Neural progenitor cell (in vitro differentiated cells): ENCODE measurements around the gene FITM2. TPM values are rescaled to one million over a fixed set of nuclear protein-coding genes. Genes with fewer than 3 reads are reported as not detected.
"Not testable (repeated sequence)": the region's sequence is repeated elsewhere in the genome, so short reads cannot be mapped to it uniquely, and the experiment has no call there.

ENCODE experiments used
- DNase-seq: peaks from one replicate; pipeline ENCODE4 v3.0.0-alpha.2; 2016; ENCODE audit warnings: low spot score
- H2AFZ ChIP-seq: fragments of 200-600 bp; sonication (generic); replicated peaks from 2 replicates; pipeline ENCODE4 v1.6.1; 2016; ENCODE audit warnings: antibody characterized with exemption
- H3F3A ChIP-seq: fragments of 200-600 bp; sonication (generic); 2 replicates; pipeline ENCODE4 v1.6.1; 2016; ENCODE audit warnings: antibody characterized with exemption, low read depth
- H3K27ac ChIP-seq: fragments of 200-600 bp; sonication (generic); 2 replicates; pipeline ENCODE4 v1.5.1; 2016; ENCODE audit warnings: mild to moderate bottlenecking
- H3K27me3 ChIP-seq: fragments of 200-600 bp; sonication (generic); 2 replicates; pipeline ENCODE4 v1.6.1; 2016; ENCODE audit warnings: mild to moderate bottlenecking, moderate library complexity
- H3K36me3 ChIP-seq: fragments of 200-600 bp; sonication (generic); 2 replicates; pipeline ENCODE4 v1.5.1; 2016
- H3K4me1 ChIP-seq: fragments of 200-600 bp; sonication (generic); 2 replicates; pipeline ENCODE4 v1.6.1; 2016; ENCODE audit warnings: mixed run types
- H3K4me2 ChIP-seq: fragments of 200-600 bp; sonication (generic); 2 replicates; pipeline ENCODE4 v1.6.1; 2016
- H3K4me3 ChIP-seq: fragments of 200-600 bp; sonication (generic); 2 replicates; pipeline ENCODE4 v1.5.1; 2016
- H3K79me2 ChIP-seq: fragments of 200-600 bp; sonication (generic); 2 replicates; pipeline ENCODE4 v1.6.1; 2016; ENCODE audit warnings: low read depth
- H3K9ac ChIP-seq: fragments of 200-600 bp; sonication (generic); 2 replicates; pipeline ENCODE4 v1.6.1; 2016
- H3K9me3 ChIP-seq: fragments of 200-600 bp; sonication (generic); 2 replicates; pipeline ENCODE4 v1.5.1; 2016; ENCODE audit warnings: low read depth
- H4K20me1 ChIP-seq: fragments of 200-600 bp; sonication (generic); 2 replicates; pipeline ENCODE4 v1.6.1; 2016; ENCODE audit warnings: low read depth
- H3K27ac Mint-ChIP-seq: 3 replicates; pipeline ENCODE4 v1.8.0; 2021; ENCODE audit warnings: mixed read lengths
- H3K27me3 Mint-ChIP-seq: 2 replicates; pipeline ENCODE4 v1.8.0; 2022; ENCODE audit warnings: low read depth, mild to moderate bottlenecking, inconsistent platforms, moderate library complexity, mixed read lengths; ENCODE audit not compliant: insufficient read depth
- H3K36me3 Mint-ChIP-seq: 3 replicates; pipeline ENCODE4 v1.8.0; 2021; ENCODE audit warnings: mixed read lengths
- H3K4me1 Mint-ChIP-seq: 3 replicates; pipeline ENCODE4 v1.8.0; 2021; ENCODE audit warnings: mixed read lengths
- H3K4me3 Mint-ChIP-seq: 3 replicates; pipeline ENCODE4 v1.8.0; 2021; ENCODE audit warnings: mild to moderate bottlenecking, moderate library complexity, mixed read lengths
- H3K9me3 Mint-ChIP-seq: 3 replicates; pipeline ENCODE4 v1.8.0; 2020; ENCODE audit warnings: mixed read lengths
- EZH2 ChIP-seq: fragments of 200-600 bp; sonication (generic); IDR thresholded peaks from 2 replicates; pipeline ENCODE4 v1.6.1; 2017; ENCODE audit warnings: antibody characterized with exemption, mild to moderate bottlenecking, moderate library complexity
- EZH2phosphoT487 ChIP-seq: fragments of 200-600 bp; sonication (generic); IDR thresholded peaks from 2 replicates; pipeline ENCODE4 v1.6.1; 2017; ENCODE audit warnings: antibody characterized with exemption
- total RNA-seq: library from RNA; depleted of rRNA; stranded (reverse); fragments of >200 nt; gene quantifications from 2 replicates; pipeline ENCODE4 v1.2.3, GENCODE V29; 2015; ENCODE audit warnings: low replicate concordance
- TF ChIP-seq, protein P1 (sequence below): fragments of 200-600 bp; sonication (generic); IDR thresholded peaks from 2 replicates; pipeline ENCODE4 v1.5.1; 2017; ENCODE audit warnings: antibody characterized with exemption, mild to moderate bottlenecking

The FITM2 gene
- total RNA-seq, 1 donor from 2014 or later = 1.4 TPM

DNA sequence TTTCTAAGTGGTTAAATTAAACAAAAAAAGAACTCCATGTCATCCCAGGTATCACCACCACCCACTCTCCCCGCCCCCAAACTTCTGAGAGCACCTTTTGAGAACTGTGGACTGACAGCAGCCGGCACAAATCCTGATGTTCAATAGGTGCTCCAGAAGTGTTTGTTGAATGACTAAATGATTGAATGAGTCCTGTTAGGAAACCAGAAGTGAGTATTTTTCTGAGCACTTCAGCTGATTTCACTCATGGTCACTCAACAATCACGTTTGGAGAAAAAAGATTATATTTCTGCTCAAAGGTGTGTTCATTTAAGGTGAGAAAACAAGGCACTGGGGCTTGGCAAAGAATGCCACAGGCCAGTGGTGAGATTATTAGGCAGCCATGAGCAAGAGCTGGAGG, 38.3 kb upstream of the FITM2 start:
- Mint-ChIP-seq H3K27ac (no peak overlapping the region), H3K27me3 (peaks cover 7% of the 10 kb centered on the region)
- TF ChIP-seq EZH2 (no peak), EZH2phosphoT487 (no peak)
- TF ChIP-seq, protein P1, sequence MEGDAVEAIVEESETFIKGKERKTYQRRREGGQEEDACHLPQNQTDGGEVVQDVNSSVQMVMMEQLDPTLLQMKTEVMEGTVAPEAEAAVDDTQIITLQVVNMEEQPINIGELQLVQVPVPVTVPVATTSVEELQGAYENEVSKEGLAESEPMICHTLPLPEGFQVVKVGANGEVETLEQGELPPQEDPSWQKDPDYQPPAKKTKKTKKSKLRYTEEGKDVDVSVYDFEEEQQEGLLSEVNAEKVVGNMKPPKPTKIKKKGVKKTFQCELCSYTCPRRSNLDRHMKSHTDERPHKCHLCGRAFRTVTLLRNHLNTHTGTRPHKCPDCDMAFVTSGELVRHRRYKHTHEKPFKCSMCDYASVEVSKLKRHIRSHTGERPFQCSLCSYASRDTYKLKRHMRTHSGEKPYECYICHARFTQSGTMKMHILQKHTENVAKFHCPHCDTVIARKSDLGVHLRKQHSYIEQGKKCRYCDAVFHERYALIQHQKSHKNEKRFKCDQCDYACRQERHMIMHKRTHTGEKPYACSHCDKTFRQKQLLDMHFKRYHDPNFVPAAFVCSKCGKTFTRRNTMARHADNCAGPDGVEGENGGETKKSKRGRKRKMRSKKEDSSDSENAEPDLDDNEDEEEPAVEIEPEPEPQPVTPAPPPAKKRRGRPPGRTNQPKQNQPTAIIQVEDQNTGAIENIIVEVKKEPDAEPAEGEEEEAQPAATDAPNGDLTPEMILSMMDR = no peak

DNA sequence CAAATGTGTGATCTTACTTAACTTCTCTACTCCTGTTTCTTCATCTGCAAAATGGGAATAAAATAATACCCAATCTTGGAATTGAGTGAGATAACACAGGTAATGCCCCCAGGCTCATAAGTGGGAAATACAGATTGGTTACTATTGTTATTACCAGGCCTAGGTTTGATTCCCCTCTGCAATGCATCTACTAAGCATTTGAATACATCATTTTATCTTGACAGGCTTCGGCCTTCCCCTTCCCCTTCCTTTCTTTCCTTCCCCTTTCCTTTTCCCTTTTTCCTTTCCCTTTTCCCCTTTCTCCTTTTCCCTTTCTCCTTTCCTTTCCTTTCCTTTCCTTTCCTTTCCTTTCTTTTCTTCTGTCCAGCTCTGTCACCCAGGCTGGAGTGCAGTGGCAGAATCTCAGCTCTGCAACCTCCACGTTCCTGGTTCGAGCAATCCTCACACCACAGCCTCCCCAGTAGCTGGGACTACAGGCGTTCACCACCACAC, 37.2 kb upstream of the FITM2 start:
- H3K9ac ChIP-seq = no peak overlapping the region
- H3K36me3 ChIP-seq = no peaks in the 10 kb centered on the region
- no peak overlapping the region for H3K4me3 ChIP-seq
- peaks cover 7% of the 10 kb centered on the region for H3F3A ChIP-seq
- H2AFZ ChIP-seq = no peak overlapping the region
- Mint-ChIP-seq H3K4me1 (peaks cover 15% of the 10 kb centered on the region), H3K36me3 (no peaks in the 10 kb centered on the region), H3K4me3 (no peak overlapping the region), H3K27ac (no peak overlapping the region), H3K27me3 (peaks cover 8% of the 10 kb centered on the region), H3K9me3 (no peaks in the 10 kb centered on the region)
- no peaks in the 10 kb centered on the region for H4K20me1 ChIP-seq
- TF ChIP-seq EZH2phosphoT487 (no peak), EZH2 (no peak)
- TF ChIP-seq, protein P1 = no peak
- H3K4me1 ChIP-seq = peaks cover 9% of the 10 kb centered on the region
- H3K9me3 ChIP-seq = no peaks in the 10 kb centered on the region
- no peaks in the 10 kb centered on the region for H3K79me2 ChIP-seq
- DNase-seq = no peak
- H3K27ac ChIP-seq = no peak overlapping the region
- no peak overlapping the region for H3K4me2 ChIP-seq
- no peaks in the 10 kb centered on the region for H3K27me3 ChIP-seq

More for the DNA sequence above, 38.3 kb upstream of the FITM2 start:
- peaks cover 7% of the 10 kb centered on the region for H3F3A ChIP-seq
- H3K4me1 ChIP-seq = peaks cover 9% of the 10 kb centered on the region
- Mint-ChIP-seq H3K36me3 (no peaks in the 10 kb centered on the region), H3K9me3 (no peaks in the 10 kb centered on the region), H3K4me3 (no peak overlapping the region), H3K4me1 (peaks cover 15% of the 10 kb centered on the region)
- no peak overlapping the region for H3K9ac ChIP-seq
- DNase-seq = no peak
- no peak overlapping the region for H3K27ac ChIP-seq
- no peaks in the 10 kb centered on the region for H3K27me3 ChIP-seq
- no peak overlapping the region for H3K4me2 ChIP-seq
- H4K20me1 ChIP-seq = no peaks in the 10 kb centered on the region
- H3K79me2 ChIP-seq = no peaks in the 10 kb centered on the region
- no peak overlapping the region for H2AFZ ChIP-seq
- no peaks in the 10 kb centered on the region for H3K36me3 ChIP-seq
- no peaks in the 10 kb centered on the region for H3K9me3 ChIP-seq
- H3K4me3 ChIP-seq = no peak overlapping the region

DNA sequence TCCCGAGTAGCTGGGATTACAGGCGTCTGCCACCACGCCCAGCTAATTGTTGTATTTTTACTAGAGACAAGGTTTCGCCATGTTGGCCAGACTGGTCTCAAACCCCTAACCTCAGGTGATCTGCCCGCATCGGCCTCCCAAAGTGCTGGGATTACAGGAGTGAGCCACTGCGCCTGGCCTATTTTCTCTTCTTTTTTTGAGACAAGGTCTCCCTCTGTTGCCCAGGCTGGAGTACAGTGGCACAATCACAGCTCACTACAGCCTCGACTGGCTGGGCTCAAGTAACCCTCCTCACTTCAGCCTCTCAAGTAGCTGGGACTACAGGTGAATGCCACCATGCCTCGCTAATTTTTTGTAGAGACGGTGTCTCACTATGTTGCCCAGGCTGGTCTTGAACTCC, 34.9 kb upstream of the FITM2 start:
- not testable (repeated sequence) for H3K4me2 ChIP-seq, H2AFZ ChIP-seq, H4K20me1 ChIP-seq, H3K9me3 Mint-ChIP-seq, H3K36me3 Mint-ChIP-seq, H3K27ac ChIP-seq, H3K79me2 ChIP-seq, DNase-seq, H3K27me3 Mint-ChIP-seq, H3K36me3 ChIP-seq, H3K4me1 ChIP-seq, H3K27me3 ChIP-seq, H3F3A ChIP-seq, H3K4me3 Mint-ChIP-seq, H3K27ac Mint-ChIP-seq, H3K4me3 ChIP-seq, H3K9me3 ChIP-seq, H3K9ac ChIP-seq
- H3K4me1 Mint-ChIP-seq = peaks cover 12% of the 10 kb centered on the region

DNA sequence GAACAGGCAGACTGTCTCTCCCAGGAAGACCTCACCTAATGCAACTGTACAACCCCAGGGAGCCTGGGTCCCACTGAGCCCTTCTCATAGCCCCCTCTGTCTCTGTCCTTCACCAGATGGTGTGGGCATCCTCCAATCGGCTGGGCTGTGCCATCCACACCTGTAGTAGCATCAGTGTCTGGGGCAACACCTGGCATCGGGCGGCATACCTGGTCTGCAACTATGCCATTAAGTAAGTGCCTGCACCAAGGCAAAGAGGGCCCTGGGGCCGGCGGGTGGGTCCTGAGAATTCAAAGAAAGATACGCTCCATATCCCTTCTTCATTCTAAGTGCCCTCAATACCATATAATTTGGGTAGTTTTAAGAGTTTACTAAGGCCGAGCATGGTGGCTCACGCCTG, 34.1 kb upstream of the FITM2 start:
- Histone ChIP-seq H3K4me3 (no peak overlapping the region), H3K9me3 (no peaks in the 10 kb centered on the region), H4K20me1 (no peaks in the 10 kb centered on the region), H3K79me2 (no peaks in the 10 kb centered on the region), H3K4me2 (no peak overlapping the region), H3K4me1 (no peaks in the 10 kb centered on the region), H3K27me3 (no peaks in the 10 kb centered on the region), H3K36me3 (no peaks in the 10 kb centered on the region), H3F3A (no peaks in the 10 kb centered on the region), H3K27ac (no peak overlapping the region), H3K9ac (no peak overlapping the region), H2AFZ (no peak overlapping the region)
- H3K27ac Mint-ChIP-seq = no peak overlapping the region
- H3K4me1 Mint-ChIP-seq = peaks cover 8% of the 10 kb centered on the region
- no peaks in the 10 kb centered on the region for H3K36me3 Mint-ChIP-seq
- no peak for DNase-seq
- H3K4me3 Mint-ChIP-seq = no peak overlapping the region
- TF ChIP-seq EZH2phosphoT487 (no peak), EZH2 (no peak)
- TF ChIP-seq, protein P1 = no peak
- no peaks in the 10 kb centered on the region for H3K9me3 Mint-ChIP-seq
- peaks cover 8% of the 10 kb centered on the region for H3K27me3 Mint-ChIP-seq
